Ovary (tissue), 9 donors: Measurements from ENCODE around the gene SMAD3. TPM values are rescaled to one million over a fixed set of nuclear protein-coding genes. Genes with fewer than 3 reads are reported as not detected.

Experiments
- DNase-seq, 5 donors: peaks; one replicate each; pipeline ENCODE4 v3.0.0-alpha.2; 2019 to 2020
- H3K27ac ChIP-seq, 2 donors: fragments of 200-600 bp; one replicate each; pipeline versions ENCODE4 v1.5.1 to v1.8.0; 2019 to 2022
- H3K27me3 ChIP-seq: fragments of 200-600 bp; one replicate; pipeline ENCODE4 v1.8.0; 2022
- H3K36me3 ChIP-seq: fragments of 200-600 bp; sonication (generic); one replicate; pipeline ENCODE4 v1.5.1; 2019
- H3K4me1 ChIP-seq: one replicate; pipeline ENCODE4 v1.8.1; 2013; ENCODE audit warnings: mild to moderate bottlenecking, moderate library complexity; ENCODE audit not compliant: insufficient read depth
- H3K4me3 ChIP-seq: fragments of 200-600 bp; sonication (generic); one replicate; pipeline ENCODE4 v1.5.1; 2017
- H3K9me3 ChIP-seq, 2 donors: fragments of 200-600 bp in 1 of 2; sonication (generic) in 1 of 2; one replicate each; pipeline versions ENCODE4 v1.5.1 to v1.8.1; 2013 to 2019; ENCODE audit warnings: mild to moderate bottlenecking in 1 of 2, moderate library complexity in 1 of 2
- CTCF ChIP-seq, 3 donors: fragments of 450-650 bp in 2 of 3; fragments of 200-600 bp in 1 of 3; IDR thresholded peaks; one replicate each; pipeline versions ENCODE4 v1.5.1 to v1.8.0; 2016 to 2022; ENCODE audit warnings: antibody characterized with exemption in 3 of 3, mild to moderate bottlenecking in 1 of 3
- EP300 ChIP-seq: sonication (generic); formaldehyde crosslinking; IDR thresholded peaks from one replicate; pipeline ENCODE4 v1.6.1; 2017; ENCODE audit warnings: antibody characterized with exemption
- POLR2A ChIP-seq: fragments of 450-650 bp; IDR thresholded peaks from one replicate; pipeline ENCODE4 v1.6.1; 2017; ENCODE audit warnings: antibody characterized with exemption, mild to moderate bottlenecking, moderate library complexity
- WGBS, 3 donors: extraction: QIAGEN DNeasy Blood & Tissue Kit in 1 of 3; methylation state at CpG; one replicate each; pipeline versions ENCODE4 v1.1.5 to v1.1.7; 2013 to 2017; 5-methylcytosine and 5-hydroxymethylcytosine counted together
- intact Hi-C, 4 donors: fragments of 100-400 bp; cut with DNase I; formaldehyde crosslinking; loops; one replicate each; pipeline versions ENCODE4 v1.11.0 to v1.15.1; 2022 to 2023
- polyA plus RNA-seq, 2 donors: library from polyadenylated mRNA; stranded (reverse); fragments of 200-250 nt in 1 of 2; fragments of 350-450 nt in 1 of 2; fragmentation: Illumina TruSeq in 1 of 2; extraction: RNeasy Lipid Tissue Mini Kit (QIAGEN cat#74804) in 1 of 2; gene quantifications; one replicate each; pipeline ENCODE4 v1.2.3, GENCODE V29; 2013 to 2014
- total RNA-seq, 7 donors: library from RNA; depleted of rRNA in 2 of 7; stranded (reverse); fragments of >200 nt in 2 of 7; fragmentation: NEBNext Ultra II Directional in 3 of 7; extraction: Animal tissue kit (Norgen Biotek cat#: 25700) in 3 of 7; gene quantifications; one replicate each; pipeline versions ENCODE4 v1.1.0 to v1.2.4, GENCODE V29; 2016 to 2023
- donor health status: DM: no; HTN: no; CAD: no; lungs with moderate emphysema.
- donor health status: DM: no; HTN: no; CAD: no.
- donor health status: Bipolar disorder and iron deficiency.
- donor health status: DM: yes; HTN: yes; CAD: no.
- donor health status: DM: no; HTN: no; CAD: no.
- donor health status: DM: yes; HTN: yes; CAD: no.

Gene SMAD3
- total and polyA plus RNA-seq, 9 donors, result 18.7 to 78.6 (median 46.0) TPM

GRCh38 chr15:67085237-67085817 is 19.9 kb downstream of the SMAD3 start:
- Histone ChIP-seq H3K27ac (no peak overlapping the region), H3K36me3 (no peaks in the 10 kb centered on the region), H3K4me3 (no peak overlapping the region), H3K27me3 (no peaks in the 10 kb centered on the region), H3K9me3 (no peaks in the 10 kb centered on the region), H3K4me1 (peaks cover 55% of the 10 kb centered on the region)
- TF ChIP-seq CTCF (IDR thresholded peaks at IDR 0.05) (no peak), EP300 (no peak), POLR2A (no peak)
- DNase-seq, result no peak
- intact Hi-C loops, result no loop called here
- 86 to 95% (median 95%) methylated on average over 3 of the region's 3 CpGs for WGBS, 3 donors

- H3K27ac ChIP-seq, result no peak overlapping the region
- no peak for DNase-seq
Measured at GRCh38 chr15:67085818-67086636, 20.6 kb downstream of the SMAD3 start.

GRCh38 chr15:67086637-67086914 is 21.2 kb downstream of the SMAD3 start:
- TF ChIP-seq POLR2A (no peak), CTCF (IDR thresholded peaks at IDR 0.05) (no peak), EP300 (no peak)
- H3K4me1 ChIP-seq, result peaks cover 54% of the 10 kb centered on the region
- H3K27me3 ChIP-seq, result no peaks in the 10 kb centered on the region
- intact Hi-C loops, result no loop called here
- H3K36me3 ChIP-seq, result no peaks in the 10 kb centered on the region
- no peak overlapping the region for H3K4me3 ChIP-seq
- H3K9me3 ChIP-seq, result no peaks in the 10 kb centered on the region
- no peak for DNase-seq
- 79 to 92% (median 82%) methylated on average over 3 of the region's 3 CpGs for WGBS, 3 donors
- H3K27ac ChIP-seq, result no peak overlapping the region

More at GRCh38 chr15:67085818-67086636, 20.6 kb downstream of the SMAD3 start:
- Histone ChIP-seq H3K27me3 (no peaks in the 10 kb centered on the region), H3K36me3 (no peaks in the 10 kb centered on the region), H3K4me1 (peaks cover 55% of the 10 kb centered on the region), H3K4me3 (no peak overlapping the region), H3K9me3 (no peaks in the 10 kb centered on the region)
- intact Hi-C loops, result no loop called here
- 45 to 64% (median 52%) methylated on average over 3 of the region's 3 CpGs for WGBS, 3 donors
- TF ChIP-seq CTCF (IDR thresholded peaks at IDR 0.05), result no peak
- no peak for TF ChIP-seq EP300
- TF ChIP-seq POLR2A, result no peak

GRCh38 chr15:67087507-67088172 is 22.2 kb downstream of the SMAD3 start:
- no peak for DNase-seq
- H3K9me3 ChIP-seq, result no peaks in the 10 kb centered on the region
- no peaks in the 10 kb centered on the region for H3K36me3 ChIP-seq
- no peak overlapping the region for H3K4me3 ChIP-seq
- H3K4me1 ChIP-seq, result peaks cover 60% of the 10 kb centered on the region
- WGBS, 3 donors, result 42 to 47% (median 42%) methylated on average over 6 of the region's 6 CpGs
- intact Hi-C loops, result loop anchor here in 1 of 4 donors (2.0 kb wide), 1 partner anchor 71 kb away; no protein-coding TSS in a partner anchor
- TF ChIP-seq POLR2A (no peak), CTCF (IDR thresholded peaks at IDR 0.05) (no peak), EP300 (no peak)
- H3K27me3 ChIP-seq, result no peaks in the 10 kb centered on the region
- no peak overlapping the region for H3K27ac ChIP-seq
